Measurements from ENCODE around the gene TPRN.
A peak's percentile ranks its signal among the peaks of the same experiment; 100 is the strongest.

The TPRN gene

DNA sequence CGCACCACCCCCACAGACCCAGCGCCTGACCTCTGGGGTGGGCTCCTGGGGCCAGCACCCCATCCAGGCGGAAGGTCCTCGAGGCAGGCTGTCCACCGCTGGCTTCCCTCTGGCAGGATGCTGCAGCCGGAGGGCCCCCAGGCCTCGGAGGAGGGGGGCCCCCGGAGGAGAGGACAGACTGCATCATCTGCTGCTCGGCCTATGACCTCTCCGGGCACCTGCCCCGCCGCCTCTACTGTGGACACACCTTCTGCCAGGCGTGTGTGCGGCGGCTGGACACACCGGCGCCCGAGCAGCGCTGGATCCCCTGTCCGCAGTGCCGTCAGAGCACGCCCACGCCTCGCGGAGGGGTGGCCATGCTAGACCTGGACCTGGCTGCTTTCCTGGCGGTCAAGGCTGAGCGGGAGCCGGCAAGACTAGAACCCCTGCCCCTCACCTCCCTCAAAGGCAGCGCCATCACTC lies 28.0 kb upstream of the TPRN start:
- Histone ChIP-seq H3K4me3 (ENCODE audit: low read length in 2 of 2) (no peak overlapping the region), H3K4me1 (ENCODE audit: control insufficient read depth, insufficient read depth, low read length) (peaks cover 10% of the 10 kb centered on the region), H3K9ac (ENCODE audit: low read length in 2 of 2) (no peak overlapping the region), H3K36me3 (ENCODE audit: control insufficient read depth in 2 of 2, insufficient read depth in 2 of 2, low read length in 2 of 2) (no peaks in the 10 kb centered on the region), H3K27ac (ENCODE audit: low read length) (no peak overlapping the region), H3K9me3 (ENCODE audit: control insufficient read depth in 2 of 2, low read length in 2 of 2) (no peaks in the 10 kb centered on the region), H3K27me3 (ENCODE audit: control insufficient read depth in 1 of 2, insufficient read depth in 2 of 2, low read length in 2 of 2) (peaks cover 38 to 49% of the 10 kb centered on the region in 2 donors)

DNA sequence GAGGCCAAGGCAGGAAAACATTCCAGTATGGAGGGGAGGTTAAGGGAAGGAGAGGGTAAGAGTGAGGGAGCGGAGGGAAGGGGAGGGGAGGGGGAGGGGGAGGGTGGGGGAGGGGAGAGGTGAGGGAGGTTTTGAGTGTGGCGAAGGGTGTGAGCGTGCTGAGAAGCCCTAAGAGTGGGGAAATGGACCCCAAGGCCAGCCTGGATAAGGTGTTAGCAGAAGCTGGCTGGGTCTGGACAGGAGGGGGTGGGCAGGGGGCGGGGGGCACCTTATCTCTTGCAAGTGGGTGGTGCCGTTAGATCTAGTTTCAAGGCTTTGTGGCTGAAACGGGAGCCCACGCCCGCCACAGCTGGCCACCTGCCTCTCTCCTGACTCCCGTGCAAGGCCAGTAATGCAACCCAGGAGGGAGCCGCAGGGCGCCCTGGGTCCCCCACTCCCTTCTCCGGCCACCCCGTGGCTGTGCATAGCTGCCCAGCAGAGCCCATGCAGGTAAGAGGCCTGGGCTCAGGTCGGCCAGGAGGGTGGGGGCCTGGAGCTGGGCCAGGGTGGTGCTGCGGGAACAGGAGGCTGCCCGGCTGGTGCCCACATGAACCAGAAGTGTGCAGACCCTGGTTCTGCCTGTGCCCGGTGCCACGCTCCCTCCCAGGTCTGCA lies 27.4 kb upstream of the TPRN start:
- Histone ChIP-seq H3K4me1 (ENCODE audit: control insufficient read depth, insufficient read depth, low read length) (peaks cover 13% of the 10 kb centered on the region), H3K4me3 (ENCODE audit: low read length in 2 of 2) (no peak overlapping the region), H3K27ac (ENCODE audit: low read length) (no peak overlapping the region), H3K9ac (ENCODE audit: low read length in 2 of 2) (no peak overlapping the region), H3K36me3 (ENCODE audit: control insufficient read depth in 2 of 2, insufficient read depth in 2 of 2, low read length in 2 of 2) (no peaks in the 10 kb centered on the region), H3K9me3 (ENCODE audit: control insufficient read depth in 2 of 2, low read length in 2 of 2) (no peaks in the 10 kb centered on the region), H3K27me3 (ENCODE audit: control insufficient read depth in 1 of 2, insufficient read depth in 2 of 2, low read length in 2 of 2) (peaks cover 35 to 49% of the 10 kb centered on the region in 2 donors)

DNA sequence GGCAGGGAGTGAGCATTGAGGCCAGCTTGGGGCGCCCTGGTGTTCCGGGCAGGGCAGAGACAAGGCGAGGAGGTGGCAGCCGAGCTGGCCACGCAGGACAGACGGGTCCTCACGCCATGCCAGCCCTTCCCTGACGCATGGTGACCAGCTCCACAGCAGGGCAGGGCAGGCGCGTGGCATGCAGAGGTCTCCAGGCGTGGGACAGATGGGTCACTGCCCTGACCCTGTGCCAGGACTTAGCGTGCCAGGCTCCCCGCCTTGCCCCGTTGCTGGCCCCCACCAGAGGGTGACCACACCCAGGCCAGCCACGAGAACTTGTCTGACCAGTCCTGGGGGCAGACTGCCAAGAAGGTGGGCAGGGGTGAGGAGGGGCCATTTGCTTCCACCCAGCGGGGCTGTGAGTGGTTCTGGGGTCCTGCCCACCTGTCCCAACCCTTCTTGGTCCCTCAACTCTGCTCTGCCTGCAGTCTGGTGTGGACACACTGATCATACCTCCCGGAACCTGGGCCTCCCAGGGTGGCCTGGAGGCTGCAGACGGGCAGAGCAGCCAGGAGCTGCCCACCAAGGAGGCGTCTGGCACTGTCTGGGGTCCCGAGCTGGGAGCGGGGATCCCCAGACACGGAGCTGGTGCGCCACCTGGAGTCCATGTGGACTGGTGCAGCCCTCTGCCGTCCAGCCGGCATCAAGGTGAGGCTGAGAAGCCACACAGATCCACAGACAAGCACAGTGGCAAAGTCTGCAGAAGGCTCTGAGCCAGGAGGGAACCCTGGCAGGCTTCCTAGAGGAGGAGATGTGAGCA lies 26.7 kb upstream of the TPRN start, which contains the start of gene RNF224:
RNF224 (plus strand) TSS at position 449 of the 799 bp plus-strand sequence. CDS start 834 bp downstream, outside the sequence.
- Histone ChIP-seq H3K27ac (ENCODE audit: low read length) (no peak within 1 kb of the TSS), H3K27me3 (ENCODE audit: control insufficient read depth in 1 of 2, insufficient read depth in 2 of 2, low read length in 2 of 2) (peaks cover 34 to 44% of the 10 kb centered on the region in 2 donors), H3K9me3 (ENCODE audit: control insufficient read depth in 2 of 2, low read length in 2 of 2) (no peaks in the 10 kb centered on the region), H3K4me1 (ENCODE audit: control insufficient read depth, insufficient read depth, low read length) (peaks cover 19% of the 10 kb centered on the region), H3K9ac (ENCODE audit: low read length in 2 of 2) (no peak within 1 kb of the TSS), H3K36me3 (ENCODE audit: control insufficient read depth in 2 of 2, insufficient read depth in 2 of 2, low read length in 2 of 2) (no peaks in the 10 kb centered on the region), H3K4me3 (ENCODE audit: low read length in 2 of 2) (no peak within 1 kb of the TSS)

DNA sequence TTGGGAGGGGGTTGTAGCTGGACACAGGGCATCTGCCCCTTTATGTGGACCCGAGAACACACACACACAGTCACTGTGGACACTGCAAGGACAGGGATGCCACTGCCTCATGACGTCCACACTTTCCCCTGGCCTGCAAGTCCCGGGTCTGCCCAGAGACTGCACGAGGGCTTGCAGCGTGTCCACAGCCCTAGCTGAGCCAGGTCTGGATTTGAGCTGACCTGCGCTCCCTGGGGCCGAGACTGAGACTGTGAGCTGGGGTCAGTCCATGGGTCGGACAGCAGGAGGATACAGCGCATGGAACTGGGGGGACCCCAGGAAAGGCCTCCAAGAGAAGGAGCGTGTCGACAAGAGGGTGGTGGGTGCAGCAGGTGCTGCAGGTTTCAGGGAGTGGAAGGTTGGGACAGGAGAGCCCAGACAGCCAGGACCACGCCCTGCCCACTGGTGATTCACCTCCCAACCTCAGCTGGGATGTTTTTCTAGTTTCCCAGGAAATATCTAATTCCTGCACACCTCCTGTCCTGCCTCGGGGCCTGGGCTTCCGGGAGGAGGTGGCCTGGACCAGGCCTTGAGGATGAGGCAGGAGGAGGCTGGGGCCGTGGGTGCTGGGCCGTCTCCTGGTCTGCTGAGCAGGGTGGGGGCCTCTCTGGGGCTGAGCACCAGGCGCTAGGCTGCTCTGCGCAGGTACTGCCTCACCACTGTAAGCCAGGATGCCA lies 26.0 kb upstream of the TPRN start:
- H3K27me3 ChIP-seq (ENCODE audit: control insufficient read depth in 1 of 2, insufficient read depth in 2 of 2, low read length in 2 of 2), result peaks cover 27 to 37% of the 10 kb centered on the region in 2 donors
- H3K9me3 ChIP-seq (ENCODE audit: control insufficient read depth in 2 of 2, low read length in 2 of 2), result no peaks in the 10 kb centered on the region
- no peak overlapping the region for H3K4me3 ChIP-seq (ENCODE audit: low read length in 2 of 2)
- no peak overlapping the region for H3K27ac ChIP-seq (ENCODE audit: low read length)
- no peaks in the 10 kb centered on the region for H3K36me3 ChIP-seq (ENCODE audit: control insufficient read depth in 2 of 2, insufficient read depth in 2 of 2, low read length in 2 of 2)
- peaks cover 22% of the 10 kb centered on the region for H3K4me1 ChIP-seq (ENCODE audit: control insufficient read depth, insufficient read depth, low read length)
- no peak overlapping the region for H3K9ac ChIP-seq (ENCODE audit: low read length in 2 of 2)

DNA sequence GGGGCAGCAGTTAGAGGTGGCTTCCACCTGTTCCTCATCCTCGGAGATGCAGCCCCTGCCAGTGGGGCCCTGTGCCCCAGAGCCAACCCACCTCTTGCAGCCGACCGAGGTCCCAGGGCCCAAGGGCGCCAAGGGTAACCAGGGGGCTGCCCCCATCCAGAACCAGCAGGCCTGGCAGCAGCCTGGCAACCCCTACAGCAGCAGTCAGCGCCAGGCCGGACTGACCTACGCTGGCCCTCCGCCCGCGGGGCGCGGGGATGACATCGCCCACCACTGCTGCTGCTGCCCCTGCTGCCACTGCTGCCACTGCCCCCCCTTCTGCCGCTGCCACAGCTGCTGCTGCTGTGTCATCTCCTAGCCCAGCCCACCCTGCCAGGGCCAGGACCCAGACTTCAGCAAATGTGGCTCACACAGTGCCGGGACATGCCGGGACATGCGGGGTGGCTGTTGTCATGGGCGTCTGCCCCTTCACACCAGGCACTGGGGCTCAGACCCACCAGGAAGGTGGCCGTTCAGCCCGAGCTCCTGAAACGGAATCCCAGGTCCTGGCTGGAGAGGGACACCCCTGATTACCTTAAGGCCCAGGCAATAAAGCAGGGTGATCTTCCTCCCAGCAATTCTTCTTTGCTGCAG lies 25.3 kb upstream of the TPRN start:
- Histone ChIP-seq H3K36me3 (ENCODE audit: control insufficient read depth in 2 of 2, insufficient read depth in 2 of 2, low read length in 2 of 2) (no peaks in the 10 kb centered on the region), H3K9me3 (ENCODE audit: control insufficient read depth in 2 of 2, low read length in 2 of 2) (no peaks in the 10 kb centered on the region), H3K27ac (ENCODE audit: low read length) (no peak overlapping the region), H3K4me3 (ENCODE audit: low read length in 2 of 2) (no peak overlapping the region), H3K27me3 (ENCODE audit: control insufficient read depth in 1 of 2, insufficient read depth in 2 of 2, low read length in 2 of 2) (peaks cover 22 to 30% of the 10 kb centered on the region in 2 donors), H3K4me1 (ENCODE audit: control insufficient read depth, insufficient read depth, low read length) (peaks cover 23% of the 10 kb centered on the region), H3K9ac (ENCODE audit: low read length in 2 of 2) (no peak overlapping the region)

DNA sequence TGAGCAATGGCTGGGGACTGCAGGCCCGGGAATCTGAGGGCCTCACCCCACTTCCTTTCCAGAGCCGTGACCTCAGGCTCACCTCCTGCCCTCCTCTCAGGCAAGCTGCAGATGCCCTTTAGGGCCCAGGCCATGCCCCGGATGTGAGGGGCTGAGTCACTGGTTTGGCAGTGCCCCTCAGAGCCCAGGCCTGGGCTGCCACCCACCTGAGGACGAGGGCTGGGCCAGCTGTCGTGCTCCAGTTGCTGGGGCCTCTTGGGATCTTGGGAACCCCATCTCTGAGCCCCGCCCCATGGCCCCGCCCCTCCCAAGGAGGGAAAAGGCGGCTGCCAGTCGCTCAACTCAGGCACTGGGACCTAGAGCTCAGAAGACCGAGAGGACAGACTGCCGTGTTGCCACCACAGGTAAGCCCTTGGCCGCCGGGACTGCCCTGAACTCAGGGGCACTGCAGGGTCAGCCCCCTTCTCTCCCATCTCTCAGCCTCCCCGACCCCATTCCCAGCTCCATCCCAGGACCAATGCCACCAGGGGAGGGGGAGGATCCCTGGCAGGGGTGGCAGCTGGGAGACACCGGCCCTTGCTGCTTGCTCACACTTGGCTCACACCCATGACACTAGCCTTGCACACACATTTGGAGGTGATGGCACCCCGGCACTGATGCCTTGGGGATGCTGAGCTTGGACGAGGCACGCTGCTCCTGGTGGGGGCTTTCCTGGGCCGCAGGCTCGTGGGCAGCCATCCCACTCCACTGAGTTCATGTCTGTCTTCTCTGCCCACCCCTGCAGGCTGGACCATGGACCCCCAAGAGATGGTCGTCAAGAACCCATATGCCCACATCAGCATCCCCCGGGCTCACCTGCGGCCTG lies 24.5 kb upstream of the TPRN start, which contains the start of gene CYSRT1:
CYSRT1 (plus strand) TSS at position 345 of the 865 bp plus-strand sequence; CDS start at position 793, 448 bp downstream.
- Histone ChIP-seq H3K9me3 (ENCODE audit: control insufficient read depth in 2 of 2, low read length in 2 of 2) (no peaks in the 10 kb centered on the region), H3K36me3 (ENCODE audit: control insufficient read depth in 2 of 2, insufficient read depth in 2 of 2, low read length in 2 of 2) (no peaks in the 10 kb centered on the region), H3K27me3 (ENCODE audit: control insufficient read depth in 1 of 2, insufficient read depth in 2 of 2, low read length in 2 of 2) (peaks cover 20 to 23% of the 10 kb centered on the region in 2 donors), H3K4me1 (ENCODE audit: control insufficient read depth, insufficient read depth, low read length) (peaks cover 23% of the 10 kb centered on the region), H3K4me3 (ENCODE audit: low read length in 2 of 2) (peak within 1 kb of the TSS; percentile 83 to 88), H3K27ac (ENCODE audit: low read length) (peak within 1 kb of the TSS; percentile 85), H3K9ac (ENCODE audit: low read length in 2 of 2) (peak within 1 kb of the TSS; percentile 86 to 93)

DNA sequence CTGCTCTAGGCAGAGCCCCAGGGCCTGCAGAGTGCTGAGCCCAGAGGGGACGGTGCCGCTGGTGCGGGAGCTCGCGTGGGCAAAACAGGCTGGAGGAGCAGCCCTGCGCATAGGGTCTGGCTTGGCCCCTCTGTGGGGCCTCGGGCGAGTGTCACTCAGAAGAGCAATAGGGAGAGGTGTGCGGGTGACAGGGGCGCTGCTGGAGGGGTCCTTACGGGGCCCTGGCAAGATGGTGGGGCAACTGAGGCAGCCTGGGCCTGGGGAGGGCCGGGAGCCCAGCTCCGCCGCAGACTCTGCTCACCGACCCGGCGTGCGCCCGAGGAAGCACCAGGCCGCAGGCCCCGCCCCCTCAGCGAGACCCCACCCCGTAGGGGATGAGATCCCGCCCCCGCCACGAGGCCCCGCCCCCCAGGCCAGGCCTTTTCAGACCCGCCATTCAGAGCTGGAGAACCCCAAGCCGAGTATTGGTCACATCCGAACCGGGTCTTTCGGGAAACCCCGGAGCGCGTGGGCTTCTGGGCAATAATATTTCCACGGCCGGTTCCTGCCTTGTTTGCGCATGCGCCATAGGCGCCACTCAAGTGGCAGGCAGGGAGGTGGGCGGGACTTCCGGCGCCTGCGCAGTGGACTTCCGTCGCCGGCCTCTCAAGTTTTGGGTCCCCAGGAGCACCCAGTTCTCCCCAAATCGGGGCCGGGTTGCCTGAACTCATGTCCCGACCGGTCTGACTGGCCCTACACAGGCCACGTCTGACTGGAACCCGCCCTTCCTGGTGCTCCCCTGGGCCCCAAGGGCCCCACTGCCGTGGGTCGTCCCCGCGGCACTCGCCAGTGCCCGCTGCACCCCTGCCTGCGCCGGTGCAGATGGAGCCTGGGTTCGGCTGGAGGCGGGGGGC lies 22.8 kb upstream of the TPRN start:
- no peaks in the 10 kb centered on the region for H3K9me3 ChIP-seq (ENCODE audit: control insufficient read depth in 2 of 2, low read length in 2 of 2)
- H3K36me3 ChIP-seq (ENCODE audit: control insufficient read depth in 2 of 2, insufficient read depth in 2 of 2, low read length in 2 of 2), result no peaks in the 10 kb centered on the region
- peak overlapping the region; percentile 86 to 93 for H3K9ac ChIP-seq (ENCODE audit: low read length in 2 of 2)
- H3K27ac ChIP-seq (ENCODE audit: low read length), result peak overlapping the region; percentile 85
- H3K4me3 ChIP-seq (ENCODE audit: low read length in 2 of 2), result peak overlapping the region; percentile 83 to 88
- H3K27me3 ChIP-seq (ENCODE audit: control insufficient read depth in 1 of 2, insufficient read depth in 2 of 2, low read length in 2 of 2), result peaks cover 5 to 7% of the 10 kb centered on the region in 2 donors
- H3K4me1 ChIP-seq (ENCODE audit: control insufficient read depth, insufficient read depth, low read length), result peaks cover 23% of the 10 kb centered on the region

DNA sequence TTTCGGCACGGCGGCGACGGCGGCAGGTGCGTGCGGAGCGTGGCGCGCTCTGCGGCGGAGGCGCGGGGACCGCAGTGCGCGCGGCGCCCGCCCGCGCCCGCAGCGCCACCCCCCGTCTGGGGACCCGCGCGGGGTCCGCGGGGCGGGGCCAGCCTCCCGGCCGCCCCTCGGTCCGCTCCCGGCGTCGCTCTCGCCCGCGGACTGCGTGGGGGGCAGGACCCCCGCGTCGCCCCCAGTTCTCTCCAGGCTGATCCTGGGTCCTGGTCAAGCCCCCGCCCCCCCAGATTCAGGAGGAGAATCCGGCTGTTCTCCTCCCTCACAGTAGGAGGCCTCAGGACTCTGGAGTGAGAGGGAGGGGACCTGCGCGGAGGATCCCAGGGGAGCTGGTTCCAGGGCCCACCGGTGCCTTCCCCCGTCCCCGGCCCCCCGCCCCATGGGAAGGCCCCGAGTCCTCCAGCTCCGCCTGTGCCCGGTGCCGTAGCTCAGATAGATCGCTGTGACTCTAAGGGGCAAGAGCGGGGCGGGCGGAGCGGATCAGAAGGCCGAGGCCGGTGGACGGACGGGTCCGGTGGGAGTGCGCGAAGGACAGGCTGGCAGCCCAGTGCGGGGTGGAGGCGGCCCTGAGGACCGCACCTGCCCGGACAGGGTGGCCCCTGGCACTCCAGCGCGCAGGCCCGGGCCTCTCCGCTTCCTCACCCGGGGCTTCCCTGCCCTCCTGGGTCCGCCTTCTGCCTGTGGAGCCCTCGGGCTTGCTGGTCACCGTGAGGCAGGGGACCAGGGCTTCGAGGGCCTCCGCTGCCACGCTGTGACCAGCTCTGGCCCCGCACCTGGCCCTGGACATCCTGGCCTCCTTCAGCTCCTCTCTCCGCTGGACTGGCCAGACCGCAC lies 21.9 kb upstream of the TPRN start, which contains the start of gene RNF208:
RNF208 (minus strand) TSS at position 51 of the 888 bp plus-strand sequence. CDS start 1,028 bp downstream, outside the sequence.
- Histone ChIP-seq H3K27ac (ENCODE audit: low read length) (peak within 1 kb of the TSS; percentile 80), H3K4me3 (ENCODE audit: low read length in 2 of 2) (peak within 1 kb of the TSS; percentile 76 to 78), H3K9me3 (ENCODE audit: control insufficient read depth in 2 of 2, low read length in 2 of 2) (no peaks in the 10 kb centered on the region), H3K27me3 (ENCODE audit: control insufficient read depth in 1 of 2, insufficient read depth in 2 of 2, low read length in 2 of 2) (peaks cover 3 to 5% of the 10 kb centered on the region in 2 donors), H3K4me1 (ENCODE audit: control insufficient read depth, insufficient read depth, low read length) (peaks cover 21% of the 10 kb centered on the region), H3K36me3 (ENCODE audit: control insufficient read depth in 2 of 2, insufficient read depth in 2 of 2, low read length in 2 of 2) (no peaks in the 10 kb centered on the region), H3K9ac (ENCODE audit: low read length in 2 of 2) (peak within 1 kb of the TSS; percentile 72 to 81)

All from stomach smooth muscle (tissue), 2 donors.